ENCODE results near the gene OR6K2. TPM values are rescaled to one million over a fixed set of nuclear protein-coding genes. Genes with fewer than 3 reads are reported as not detected.

The OR6K2 gene
- total and polyA plus RNA-seq, 2 of the 4 experiments (the other 2 are of a cell fraction), result not detected

DNA sequence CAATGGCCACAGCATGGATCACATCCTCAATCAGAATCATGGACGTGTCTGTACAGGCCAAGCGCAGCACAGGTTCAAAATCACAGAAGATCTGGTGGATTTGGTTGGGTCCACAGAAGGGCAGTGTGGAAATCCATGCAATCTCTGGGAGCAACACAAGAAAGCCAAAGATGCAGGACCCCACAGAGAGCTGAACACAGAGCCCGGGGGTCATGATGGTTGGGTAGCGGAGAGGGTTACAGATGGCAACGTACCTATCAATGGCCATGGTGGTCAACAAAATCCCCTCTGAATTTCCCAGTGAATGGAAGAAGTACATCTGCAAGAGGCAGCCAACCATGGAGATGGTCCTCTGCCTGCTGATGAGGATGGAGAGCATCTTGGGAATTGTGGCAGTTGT, 24.0 kb upstream of the OR6K2 start:
- TF ChIP-seq MXI1 (IDR thresholded peaks at IDR 0.05; ENCODE audit: borderline replicate concordance, low read depth, low read length) (no peak), FOS (IDR thresholded peaks at IDR 0.05; ENCODE audit: low read depth, low read length) (no peak), MAZ (IDR thresholded peaks at IDR 0.05; ENCODE audit: borderline replicate concordance, low read depth, low read length) (no peak), CHD1 (IDR thresholded peaks at IDR 0.05; ENCODE audit: low read depth, low read length) (no peak), RFX5 (IDR thresholded peaks at IDR 0.05; ENCODE audit: low read depth, low read length) (no peak), BHLHE40 (IDR thresholded peaks at IDR 0.05; ENCODE audit: low read depth, low read length) (no peak), NFE2L2 (IDR thresholded peaks at IDR 0.05; ENCODE audit: low read depth, low read length) (no peak), MAFK (IDR thresholded peaks at IDR 0.05; ENCODE audit: low read depth, low read length) (no peak), RCOR1 (IDR thresholded peaks at IDR 0.05; ENCODE audit: insufficient replicate concordance, low read length) (no peak), CEBPB (IDR thresholded peaks at IDR 0.05; ENCODE audit: low read depth, low read length) (no peak), POLR2A (IDR thresholded peaks at IDR 0.05; ENCODE audit: low read depth, low read length) (no peak), RAD21 (IDR thresholded peaks at IDR 0.05; ENCODE audit: low read length) (no peak), SMC3 (IDR thresholded peaks at IDR 0.05; ENCODE audit: low read depth, low read length) (no peak)
- TF ChIP-seq, protein P1, sequence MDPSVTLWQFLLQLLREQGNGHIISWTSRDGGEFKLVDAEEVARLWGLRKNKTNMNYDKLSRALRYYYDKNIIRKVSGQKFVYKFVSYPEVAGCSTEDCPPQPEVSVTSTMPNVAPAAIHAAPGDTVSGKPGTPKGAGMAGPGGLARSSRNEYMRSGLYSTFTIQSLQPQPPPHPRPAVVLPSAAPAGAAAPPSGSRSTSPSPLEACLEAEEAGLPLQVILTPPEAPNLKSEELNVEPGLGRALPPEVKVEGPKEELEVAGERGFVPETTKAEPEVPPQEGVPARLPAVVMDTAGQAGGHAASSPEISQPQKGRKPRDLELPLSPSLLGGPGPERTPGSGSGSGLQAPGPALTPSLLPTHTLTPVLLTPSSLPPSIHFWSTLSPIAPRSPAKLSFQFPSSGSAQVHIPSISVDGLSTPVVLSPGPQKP (IDR thresholded peaks at IDR 0.05; ENCODE audit: borderline replicate concordance, low read depth, low read length), result no peak
- TF ChIP-seq, protein P2, sequence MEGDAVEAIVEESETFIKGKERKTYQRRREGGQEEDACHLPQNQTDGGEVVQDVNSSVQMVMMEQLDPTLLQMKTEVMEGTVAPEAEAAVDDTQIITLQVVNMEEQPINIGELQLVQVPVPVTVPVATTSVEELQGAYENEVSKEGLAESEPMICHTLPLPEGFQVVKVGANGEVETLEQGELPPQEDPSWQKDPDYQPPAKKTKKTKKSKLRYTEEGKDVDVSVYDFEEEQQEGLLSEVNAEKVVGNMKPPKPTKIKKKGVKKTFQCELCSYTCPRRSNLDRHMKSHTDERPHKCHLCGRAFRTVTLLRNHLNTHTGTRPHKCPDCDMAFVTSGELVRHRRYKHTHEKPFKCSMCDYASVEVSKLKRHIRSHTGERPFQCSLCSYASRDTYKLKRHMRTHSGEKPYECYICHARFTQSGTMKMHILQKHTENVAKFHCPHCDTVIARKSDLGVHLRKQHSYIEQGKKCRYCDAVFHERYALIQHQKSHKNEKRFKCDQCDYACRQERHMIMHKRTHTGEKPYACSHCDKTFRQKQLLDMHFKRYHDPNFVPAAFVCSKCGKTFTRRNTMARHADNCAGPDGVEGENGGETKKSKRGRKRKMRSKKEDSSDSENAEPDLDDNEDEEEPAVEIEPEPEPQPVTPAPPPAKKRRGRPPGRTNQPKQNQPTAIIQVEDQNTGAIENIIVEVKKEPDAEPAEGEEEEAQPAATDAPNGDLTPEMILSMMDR (conservative IDR thresholded peaks at IDR 0.05; ENCODE audit: low read depth, low read length), result no peak
- TF ChIP-seq, protein P3, sequence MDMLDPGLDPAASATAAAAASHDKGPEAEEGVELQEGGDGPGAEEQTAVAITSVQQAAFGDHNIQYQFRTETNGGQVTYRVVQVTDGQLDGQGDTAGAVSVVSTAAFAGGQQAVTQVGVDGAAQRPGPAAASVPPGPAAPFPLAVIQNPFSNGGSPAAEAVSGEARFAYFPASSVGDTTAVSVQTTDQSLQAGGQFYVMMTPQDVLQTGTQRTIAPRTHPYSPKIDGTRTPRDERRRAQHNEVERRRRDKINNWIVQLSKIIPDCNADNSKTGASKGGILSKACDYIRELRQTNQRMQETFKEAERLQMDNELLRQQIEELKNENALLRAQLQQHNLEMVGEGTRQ (IDR thresholded peaks at IDR 0.05; ENCODE audit: low read depth, low read length), result no peak
- BruUV-seq (replicated peaks), result no TSS peak
- Histone ChIP-seq H3K4ac (ENCODE audit: low read depth, low read length) (no peak overlapping the region), H3K56ac (ENCODE audit: extremely low read depth, insufficient read depth, low read length) (no peak overlapping the region), H2AK5ac (ENCODE audit: low read depth, low read length) (no peak overlapping the region), H3K14ac (replicated peaks; ENCODE audit: low read depth, low read length) (no peak overlapping the region), H4K91ac (ENCODE audit: insufficient read depth, low read depth, low read length) (no peak overlapping the region), H3K4me3 (ENCODE audit: insufficient read depth, low read depth, low read length) (no peak overlapping the region), H4K20me1 (ENCODE audit: insufficient read depth, low read length) (no peaks in the 10 kb centered on the region), H2BK15ac (ENCODE audit: low read depth, low read length) (no peak overlapping the region), H2BK120ac (ENCODE audit: low read depth, low read length) (no peak overlapping the region), H3K36me3 (ENCODE audit: control insufficient read depth, insufficient read depth, low read length) (no peaks in the 10 kb centered on the region), H2AK9ac (replicated peaks; ENCODE audit: low read depth, low read length, poor library complexity) (no peak overlapping the region), H2BK5ac (ENCODE audit: low read depth, low read length, poor library complexity, severe bottlenecking) (no peak overlapping the region), H3K79me1 (ENCODE audit: low read depth in 1 of 2, low read length in 2 of 2) (no peaks in the 10 kb centered on the region), H4K5ac (ENCODE audit: low read depth, low read length) (no peak overlapping the region), H3K4me2 (ENCODE audit: low read depth, low read length) (no peak overlapping the region), H3K27ac (ENCODE audit: insufficient read depth, low read length) (no peak overlapping the region), H3K9me3 (ENCODE audit: control insufficient read depth, insufficient read depth, low read length) (no peaks in the 10 kb centered on the region), H2BK20ac (ENCODE audit: low read depth, low read length) (no peak overlapping the region), H3K9ac (ENCODE audit: low read depth, low read length) (no peak overlapping the region), H3K4me1 (ENCODE audit: control insufficient read depth, insufficient read depth, low read length) (no peaks in the 10 kb centered on the region), H3K9me1 (ENCODE audit: insufficient read depth, low read length) (no peaks in the 10 kb centered on the region), H3K18ac (ENCODE audit: low read depth, low read length) (no peak overlapping the region), H3K27me3 (ENCODE audit: control insufficient read depth, insufficient read depth, low read length) (no peaks in the 10 kb centered on the region), H2AFZ (replicated peaks; ENCODE audit: low read length, poor library complexity) (no peak overlapping the region), H4K8ac (ENCODE audit: low read depth in 2 of 2, low read length in 2 of 2) (no peak overlapping the region), H3K23ac (ENCODE audit: low read depth, low read length) (no peak overlapping the region)
- DNase-seq, result no peak
- dilution Hi-C loops (cut with HindIII; ENCODE audit: low sequenced_read_pairs, unreplicated experiment), result no loop called here
- no peak for ATAC-seq (ENCODE audit: low read depth)
- POLR2A ChIA-PET (ENCODE audit: unreplicated experiment), result no interaction called here
- in situ Hi-C loops (cut with MboI; ENCODE audit: low sequenced_read_pairs), result no loop called here
- intact Hi-C loops (cut with micrococcal nuclease), result no loop called here
- CTCF ChIA-PET, result no interaction called here
- no CpG with 5 or more reads among the region's 5 CpGs for WGBS, 2 experiments (ENCODE audit: extremely low coverage in 2 of 2, insufficient read length in 1 of 2)

Data from IMR-90 (cell line).